Measurements from ENCODE around the gene TPX2.

Gene TPX2

DNA sequence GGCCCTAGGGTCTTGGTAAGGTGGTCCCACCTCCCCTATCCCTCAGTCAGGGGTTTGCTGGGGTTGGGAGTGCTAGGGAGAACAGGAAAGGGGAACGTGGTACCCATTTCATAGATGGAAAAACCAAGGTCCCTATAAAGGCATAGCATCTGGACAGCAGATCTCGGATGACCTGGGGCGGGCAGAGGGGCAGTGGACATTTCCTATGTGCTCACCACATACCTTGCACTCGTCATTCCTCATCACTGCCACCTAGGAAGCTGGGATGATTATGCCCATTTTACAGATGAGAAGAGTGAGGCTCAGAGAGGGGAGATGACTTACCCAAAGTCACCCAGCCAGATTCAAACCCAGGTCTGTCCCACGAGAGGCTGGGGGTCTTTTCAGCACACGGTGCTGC, 92.1 kb downstream of the TPX2 start:
- in situ Hi-C loops (cut with HindIII; ENCODE audit: low pct_ligation_motif_present, low sequenced_read_pairs), result no loop called here
- H3K4me3 ChIP-seq (ENCODE audit: low read depth, low read length), result no peak overlapping the region
- H3K27me3 ChIP-seq (replicated peaks), result no peaks in the 10 kb centered on the region
- TF ChIP-seq, protein P1, sequence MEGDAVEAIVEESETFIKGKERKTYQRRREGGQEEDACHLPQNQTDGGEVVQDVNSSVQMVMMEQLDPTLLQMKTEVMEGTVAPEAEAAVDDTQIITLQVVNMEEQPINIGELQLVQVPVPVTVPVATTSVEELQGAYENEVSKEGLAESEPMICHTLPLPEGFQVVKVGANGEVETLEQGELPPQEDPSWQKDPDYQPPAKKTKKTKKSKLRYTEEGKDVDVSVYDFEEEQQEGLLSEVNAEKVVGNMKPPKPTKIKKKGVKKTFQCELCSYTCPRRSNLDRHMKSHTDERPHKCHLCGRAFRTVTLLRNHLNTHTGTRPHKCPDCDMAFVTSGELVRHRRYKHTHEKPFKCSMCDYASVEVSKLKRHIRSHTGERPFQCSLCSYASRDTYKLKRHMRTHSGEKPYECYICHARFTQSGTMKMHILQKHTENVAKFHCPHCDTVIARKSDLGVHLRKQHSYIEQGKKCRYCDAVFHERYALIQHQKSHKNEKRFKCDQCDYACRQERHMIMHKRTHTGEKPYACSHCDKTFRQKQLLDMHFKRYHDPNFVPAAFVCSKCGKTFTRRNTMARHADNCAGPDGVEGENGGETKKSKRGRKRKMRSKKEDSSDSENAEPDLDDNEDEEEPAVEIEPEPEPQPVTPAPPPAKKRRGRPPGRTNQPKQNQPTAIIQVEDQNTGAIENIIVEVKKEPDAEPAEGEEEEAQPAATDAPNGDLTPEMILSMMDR (IDR thresholded peaks at IDR 0.05; ENCODE audit: low read depth, low read length, missing control alignments), result no peak
- no peak overlapping the region for H3K27ac ChIP-seq
- no peaks in the 10 kb centered on the region for H3K36me3 ChIP-seq (replicated peaks)
- DNase-seq, result no peak

- TF ChIP-seq, protein P1 (IDR thresholded peaks at IDR 0.05; ENCODE audit: low read depth, low read length, missing control alignments), result no peak
- H3K36me3 ChIP-seq (replicated peaks), result no peaks in the 10 kb centered on the region
- in situ Hi-C loops (cut with HindIII; ENCODE audit: low pct_ligation_motif_present, low sequenced_read_pairs), result no loop called here
- no peak overlapping the region for H3K27ac ChIP-seq
- H3K4me3 ChIP-seq (ENCODE audit: low read depth, low read length), result no peak overlapping the region
- no peaks in the 10 kb centered on the region for H3K27me3 ChIP-seq (replicated peaks)
- DNase-seq, result no peak
These were observed 92.7 kb downstream of the TPX2 start for GRCh38 chr20:31831771-31832306.

GRCh38 chr20:31833130-31833930, 94.2 kb downstream of the TPX2 start:
- no peak overlapping the region for H3K4me3 ChIP-seq (ENCODE audit: low read depth, low read length)
- H3K27ac ChIP-seq, result no peak overlapping the region
- H3K36me3 ChIP-seq (replicated peaks), result no peaks in the 10 kb centered on the region
- H3K27me3 ChIP-seq (replicated peaks), result no peaks in the 10 kb centered on the region
- peak; percentile 48 for DNase-seq
- TF ChIP-seq, protein P1 (IDR thresholded peaks at IDR 0.05; ENCODE audit: low read depth, low read length, missing control alignments), result peak; percentile 95
- in situ Hi-C loops (cut with HindIII; ENCODE audit: low pct_ligation_motif_present, low sequenced_read_pairs), result no loop called here

- DNase-seq, result no peak
- no peak overlapping the region for H3K4me3 ChIP-seq (ENCODE audit: low read depth, low read length)
- no peaks in the 10 kb centered on the region for H3K36me3 ChIP-seq (replicated peaks)
- H3K27me3 ChIP-seq (replicated peaks), result no peaks in the 10 kb centered on the region
- H3K27ac ChIP-seq, result no peak overlapping the region
- TF ChIP-seq, protein P1 (IDR thresholded peaks at IDR 0.05; ENCODE audit: low read depth, low read length, missing control alignments), result no peak
- in situ Hi-C loops (cut with HindIII; ENCODE audit: low pct_ligation_motif_present, low sequenced_read_pairs), result no loop called here
These were observed 94.9 kb downstream of the TPX2 start for GRCh38 chr20:31833931-31834521.

- TF ChIP-seq, protein P1 (IDR thresholded peaks at IDR 0.05; ENCODE audit: low read depth, low read length, missing control alignments), result no peak
- Histone ChIP-seq H3K27ac (no peak overlapping the region), H3K36me3 (replicated peaks) (no peaks in the 10 kb centered on the region), H3K4me3 (ENCODE audit: low read depth, low read length) (no peak overlapping the region), H3K27me3 (replicated peaks) (no peaks in the 10 kb centered on the region)
- no peak for DNase-seq
- in situ Hi-C loops (cut with HindIII; ENCODE audit: low pct_ligation_motif_present, low sequenced_read_pairs), result no loop called here
These were observed 96.5 kb downstream of the TPX2 start for GRCh38 chr20:31835554-31835953.

Data from brain microvascular endothelial cell (primary cell).